GM19395 (cell line): ENCODE measurements around the gene BCL7B.
"Not testable (repeated sequence)": the region's sequence is repeated elsewhere in the genome, so short reads cannot be mapped to it uniquely, and the experiment has no call there.

Experiments used
- ATAC-seq: cut with Tn5 transposase; IDR thresholded peaks from one replicate; pipeline ENCODE4 v1.9.1; 2021; ENCODE audit warnings: mild to moderate bottlenecking, moderate library complexity; ENCODE audit not compliant: unreplicated experiment

Gene BCL7B

GRCh38 chr7:73504920-73505319, 52.6 kb downstream of the BCL7B start:
- ATAC-seq = no peak

- ATAC-seq = no peak
Observed at GRCh38 chr7:73504017-73504416, 53.5 kb downstream of the BCL7B start.

- ATAC-seq = no peak
Observed at GRCh38 chr7:73503229-73503628, 54.3 kb downstream of the BCL7B start.

GRCh38 chr7:73496626-73497025, 60.9 kb downstream of the BCL7B start:
- no peak for ATAC-seq

GRCh38 chr7:73495507-73495906, 62.0 kb downstream of the BCL7B start:
- not testable (repeated sequence) for ATAC-seq

GRCh38 chr7:73489976-73490375, 67.5 kb downstream of the BCL7B start:
- no peak for ATAC-seq

- ATAC-seq = no peak
Observed at GRCh38 chr7:73487486-73487885, 70.0 kb downstream of the BCL7B start.
